ENCODE measurements around the gene ANKRD33.

The ANKRD33 gene

GRCh38 chr12:51907083-51907855 lies 19.4 kb downstream of the ANKRD33 start, which contains the start of gene ACVRL1:
TSS of gene ACVRL1 (plus strand) at chr12:51907504. CDS start at chr12:51912475, 4,971 bp downstream.
- Histone ChIP-seq H3K36me3 (ENCODE audit: insufficient read depth, low read length) (no peaks in the 10 kb centered on the region), H2AFZ (ENCODE audit: low read depth, low read length) (no peak within 1 kb of the TSS), H3K9me3 (ENCODE audit: low read length) (no peaks in the 10 kb centered on the region), H3K4me1 (ENCODE audit: insufficient read depth, low read length) (peaks cover 7% of the 10 kb centered on the region), H3K27me3 (ENCODE audit: insufficient read depth, low read length) (peaks cover 11% of the 10 kb centered on the region), H3K4me3 (ENCODE audit: low read length) (no peak within 1 kb of the TSS)

- H3K27me3 ChIP-seq (ENCODE audit: insufficient read depth, low read length), result peaks cover 14% of the 10 kb centered on the region
- peaks cover 7% of the 10 kb centered on the region for H3K4me1 ChIP-seq (ENCODE audit: insufficient read depth, low read length)
- no peaks in the 10 kb centered on the region for H3K9me3 ChIP-seq (ENCODE audit: low read length)
- H3K36me3 ChIP-seq (ENCODE audit: insufficient read depth, low read length), result no peaks in the 10 kb centered on the region
- no peak overlapping the region for H2AFZ ChIP-seq (ENCODE audit: low read depth, low read length)
- no peak overlapping the region for H3K4me3 ChIP-seq (ENCODE audit: low read length)
Observed at GRCh38 chr12:51907856-51908425, 20.0 kb downstream of the ANKRD33 start.

GRCh38 chr12:51908876-51909592 lies 21.1 kb downstream of the ANKRD33 start:
- H3K36me3 ChIP-seq (ENCODE audit: insufficient read depth, low read length), result no peaks in the 10 kb centered on the region
- peaks cover 7% of the 10 kb centered on the region for H3K4me1 ChIP-seq (ENCODE audit: insufficient read depth, low read length)
- H3K27me3 ChIP-seq (ENCODE audit: insufficient read depth, low read length), result peaks cover 14% of the 10 kb centered on the region
- H3K4me3 ChIP-seq (ENCODE audit: low read length), result no peak overlapping the region
- no peak overlapping the region for H2AFZ ChIP-seq (ENCODE audit: low read depth, low read length)
- no peaks in the 10 kb centered on the region for H3K9me3 ChIP-seq (ENCODE audit: low read length)

GRCh38 chr12:51910168-51910567 lies 22.3 kb downstream of the ANKRD33 start:
- Histone ChIP-seq H3K4me1 (ENCODE audit: insufficient read depth, low read length) (peaks cover 7% of the 10 kb centered on the region), H3K4me3 (ENCODE audit: low read length) (no peak overlapping the region), H3K36me3 (ENCODE audit: insufficient read depth, low read length) (no peaks in the 10 kb centered on the region), H3K27me3 (ENCODE audit: insufficient read depth, low read length) (peaks cover 14% of the 10 kb centered on the region), H2AFZ (ENCODE audit: low read depth, low read length) (no peak overlapping the region), H3K9me3 (ENCODE audit: low read length) (no peaks in the 10 kb centered on the region)

- Histone ChIP-seq H2AFZ (ENCODE audit: low read depth, low read length) (no peak overlapping the region), H3K27me3 (ENCODE audit: insufficient read depth, low read length) (peaks cover 14% of the 10 kb centered on the region), H3K4me3 (ENCODE audit: low read length) (no peak overlapping the region), H3K9me3 (ENCODE audit: low read length) (no peaks in the 10 kb centered on the region), H3K36me3 (ENCODE audit: insufficient read depth, low read length) (no peaks in the 10 kb centered on the region), H3K4me1 (ENCODE audit: insufficient read depth, low read length) (peaks cover 7% of the 10 kb centered on the region)
Observed at GRCh38 chr12:51910691-51911090, 22.8 kb downstream of the ANKRD33 start.

GRCh38 chr12:51911307-51911706 lies 23.4 kb downstream of the ANKRD33 start:
- no peaks in the 10 kb centered on the region for H3K36me3 ChIP-seq (ENCODE audit: insufficient read depth, low read length)
- H3K4me1 ChIP-seq (ENCODE audit: insufficient read depth, low read length), result peaks cover 7% of the 10 kb centered on the region
- H3K4me3 ChIP-seq (ENCODE audit: low read length), result no peak overlapping the region
- no peak overlapping the region for H2AFZ ChIP-seq (ENCODE audit: low read depth, low read length)
- no peaks in the 10 kb centered on the region for H3K9me3 ChIP-seq (ENCODE audit: low read length)
- peaks cover 14% of the 10 kb centered on the region for H3K27me3 ChIP-seq (ENCODE audit: insufficient read depth, low read length)

- no peak overlapping the region for H3K4me3 ChIP-seq (ENCODE audit: low read length)
- H3K36me3 ChIP-seq (ENCODE audit: insufficient read depth, low read length), result no peaks in the 10 kb centered on the region
- H3K9me3 ChIP-seq (ENCODE audit: low read length), result no peaks in the 10 kb centered on the region
- H3K4me1 ChIP-seq (ENCODE audit: insufficient read depth, low read length), result peaks cover 7% of the 10 kb centered on the region
- H2AFZ ChIP-seq (ENCODE audit: low read depth, low read length), result no peak overlapping the region
- peaks cover 14% of the 10 kb centered on the region for H3K27me3 ChIP-seq (ENCODE audit: insufficient read depth, low read length)
Observed at GRCh38 chr12:51911788-51912711, 24.1 kb downstream of the ANKRD33 start.

GRCh38 chr12:51913071-51914033 lies 25.4 kb downstream of the ANKRD33 start:
- Histone ChIP-seq H3K27me3 (ENCODE audit: insufficient read depth, low read length) (peaks cover 17% of the 10 kb centered on the region), H3K36me3 (ENCODE audit: insufficient read depth, low read length) (no peaks in the 10 kb centered on the region), H3K4me3 (ENCODE audit: low read length) (no peak overlapping the region), H3K4me1 (ENCODE audit: insufficient read depth, low read length) (peaks cover 7% of the 10 kb centered on the region), H2AFZ (ENCODE audit: low read depth, low read length) (no peak overlapping the region), H3K9me3 (ENCODE audit: low read length) (no peaks in the 10 kb centered on the region)

GRCh38 chr12:51914034-51914923 lies 26.4 kb downstream of the ANKRD33 start:
- no peaks in the 10 kb centered on the region for H3K9me3 ChIP-seq (ENCODE audit: low read length)
- H3K4me1 ChIP-seq (ENCODE audit: insufficient read depth, low read length), result peaks cover 7% of the 10 kb centered on the region
- H3K4me3 ChIP-seq (ENCODE audit: low read length), result no peak overlapping the region
- no peak overlapping the region for H2AFZ ChIP-seq (ENCODE audit: low read depth, low read length)
- H3K36me3 ChIP-seq (ENCODE audit: insufficient read depth, low read length), result no peaks in the 10 kb centered on the region
- H3K27me3 ChIP-seq (ENCODE audit: insufficient read depth, low read length), result peaks cover 17% of the 10 kb centered on the region

- Histone ChIP-seq H2AFZ (ENCODE audit: low read depth, low read length) (no peak overlapping the region), H3K4me3 (ENCODE audit: low read length) (no peak overlapping the region), H3K9me3 (ENCODE audit: low read length) (no peaks in the 10 kb centered on the region), H3K4me1 (ENCODE audit: insufficient read depth, low read length) (peaks cover 4% of the 10 kb centered on the region), H3K27me3 (ENCODE audit: insufficient read depth, low read length) (peaks cover 17% of the 10 kb centered on the region), H3K36me3 (ENCODE audit: insufficient read depth, low read length) (no peaks in the 10 kb centered on the region)
Observed at GRCh38 chr12:51915003-51915625, 27.2 kb downstream of the ANKRD33 start.

GRCh38 chr12:51915951-51916350 lies 28.0 kb downstream of the ANKRD33 start:
- H3K9me3 ChIP-seq (ENCODE audit: low read length), result no peaks in the 10 kb centered on the region
- H3K36me3 ChIP-seq (ENCODE audit: insufficient read depth, low read length), result no peaks in the 10 kb centered on the region
- H3K27me3 ChIP-seq (ENCODE audit: insufficient read depth, low read length), result peaks cover 11% of the 10 kb centered on the region
- no peaks in the 10 kb centered on the region for H3K4me1 ChIP-seq (ENCODE audit: insufficient read depth, low read length)
- H3K4me3 ChIP-seq (ENCODE audit: low read length), result no peak overlapping the region
- no peak overlapping the region for H2AFZ ChIP-seq (ENCODE audit: low read depth, low read length)

Measured in neuron (in vitro differentiated cells).